Dermis blood vessel endothelial cell (primary cell): Measurements from ENCODE around the gene CASZ1. TPM values are rescaled to one million over a fixed set of nuclear protein-coding genes. Genes with fewer than 3 reads are reported as not detected.

Experiments used
- DNase-seq: peaks from one replicate; pipeline ENCODE4 v3.0.0; 2010
- total RNA-seq: library from RNA; depleted of rRNA; stranded (reverse); fragments of >200 nt; gene quantifications from 2 replicates; pipeline ENCODE4 v1.2.3, GENCODE V29; 2014

CASZ1 gene
- total RNA-seq, 1 donor from 2014 or later = 4.3 TPM

DNA sequence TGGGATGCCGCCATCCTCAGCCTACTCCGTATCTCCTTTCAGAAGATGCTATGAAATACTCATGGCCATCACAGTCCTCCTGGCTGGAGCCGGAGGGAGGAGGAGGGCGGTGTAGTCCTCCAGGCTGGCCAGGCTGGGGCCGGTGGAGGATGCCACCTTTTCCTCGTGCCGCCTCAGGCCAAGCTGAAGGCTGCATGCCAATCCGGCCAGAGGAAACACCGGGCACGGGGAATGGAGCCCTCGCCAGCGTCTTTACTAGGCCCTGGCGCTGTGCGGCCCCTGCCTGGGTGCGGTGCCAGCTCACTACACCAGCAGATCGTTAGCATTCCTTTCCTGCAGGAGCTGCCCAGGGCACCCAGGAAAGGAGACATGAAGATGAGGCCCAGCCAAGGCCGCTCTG is 70.1 kb downstream of the CASZ1 start:
- no peak for DNase-seq

DNA sequence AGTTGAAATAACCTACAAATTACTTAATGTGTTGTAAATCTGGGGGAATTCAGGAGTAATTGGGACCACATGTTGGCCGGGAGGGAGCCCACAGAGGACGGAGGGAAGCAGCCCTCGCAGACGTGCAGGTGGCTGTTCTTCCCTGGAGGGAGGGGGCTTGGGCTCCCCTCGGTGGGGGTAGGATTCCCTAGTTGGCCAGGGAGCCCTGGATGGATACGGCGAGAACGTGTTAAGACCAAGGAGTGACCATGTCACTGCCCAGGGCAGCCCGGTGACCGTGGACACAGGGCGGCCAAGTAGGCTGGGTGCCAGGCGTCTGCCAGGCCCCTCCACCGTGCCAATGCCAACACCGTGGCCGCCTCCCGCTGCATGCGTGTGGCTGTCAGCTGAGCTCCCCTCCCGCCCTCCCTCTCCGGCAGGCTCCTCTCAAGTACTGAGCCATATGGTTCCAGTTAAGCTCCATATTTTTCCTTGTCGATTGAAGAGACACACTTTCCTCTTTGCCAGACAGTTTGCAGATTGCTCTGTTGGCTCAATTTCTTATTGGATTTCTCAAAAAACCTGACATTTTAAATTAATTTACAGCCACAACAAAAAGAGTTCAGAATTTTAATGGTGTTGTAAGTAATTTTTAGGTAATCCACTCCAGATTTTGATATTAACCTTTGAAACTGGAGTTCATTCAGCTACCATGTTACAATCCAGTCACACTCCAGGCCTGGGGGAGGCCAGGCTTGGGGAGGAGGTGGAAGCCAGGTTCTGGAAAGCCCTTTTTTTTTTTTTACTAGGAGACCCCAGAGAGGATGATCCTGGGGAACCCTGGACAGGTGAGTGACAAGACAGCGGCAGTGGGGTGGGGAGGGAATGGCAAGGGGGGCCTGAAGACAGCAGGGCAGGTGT is 71.2 kb downstream of the CASZ1 start:
- no peak for DNase-seq

DNA sequence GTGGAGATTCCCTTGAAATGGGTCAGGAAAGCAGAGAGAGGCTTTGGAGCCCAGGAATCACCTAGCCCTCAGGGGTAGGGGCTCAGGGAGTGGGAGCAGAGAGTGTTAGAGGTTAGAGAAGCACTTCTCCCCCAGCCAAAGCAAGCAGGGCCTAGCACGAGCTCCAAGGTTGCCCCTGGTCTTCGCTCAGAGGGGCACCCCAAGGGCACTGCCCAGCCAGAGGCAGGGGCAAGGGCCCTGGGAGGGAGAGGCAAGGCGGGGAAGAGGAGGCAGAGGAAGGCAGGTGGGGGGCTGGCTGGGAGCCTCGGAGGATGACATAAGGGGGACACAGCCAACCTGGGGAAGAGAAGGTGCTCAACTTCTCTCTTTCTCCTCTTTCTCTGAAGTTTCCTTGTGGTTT is 71.9 kb downstream of the CASZ1 start:
- DNase-seq = no peak

DNA sequence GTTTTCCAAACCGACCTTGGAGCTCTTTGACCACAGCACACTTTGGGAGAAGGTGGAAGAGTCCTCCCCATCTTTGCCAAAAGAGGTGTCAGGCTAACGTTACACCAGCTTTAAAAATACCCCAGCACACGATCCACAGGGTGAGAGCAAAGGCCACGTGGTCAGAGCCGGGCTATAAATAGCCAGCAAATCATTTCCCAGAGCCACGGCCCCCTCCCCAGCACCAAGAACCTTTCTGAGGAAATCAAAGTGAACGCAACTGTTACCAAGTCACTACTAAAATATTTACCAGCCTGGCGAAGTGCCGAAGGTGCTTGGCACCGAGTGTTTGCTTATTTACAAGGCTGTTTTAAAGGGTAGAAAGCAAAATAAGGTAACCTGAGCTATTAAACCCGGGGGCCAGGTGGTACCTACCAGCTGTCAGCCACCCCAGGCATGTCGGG is 72.4 kb downstream of the CASZ1 start:
- DNase-seq = no peak

DNA sequence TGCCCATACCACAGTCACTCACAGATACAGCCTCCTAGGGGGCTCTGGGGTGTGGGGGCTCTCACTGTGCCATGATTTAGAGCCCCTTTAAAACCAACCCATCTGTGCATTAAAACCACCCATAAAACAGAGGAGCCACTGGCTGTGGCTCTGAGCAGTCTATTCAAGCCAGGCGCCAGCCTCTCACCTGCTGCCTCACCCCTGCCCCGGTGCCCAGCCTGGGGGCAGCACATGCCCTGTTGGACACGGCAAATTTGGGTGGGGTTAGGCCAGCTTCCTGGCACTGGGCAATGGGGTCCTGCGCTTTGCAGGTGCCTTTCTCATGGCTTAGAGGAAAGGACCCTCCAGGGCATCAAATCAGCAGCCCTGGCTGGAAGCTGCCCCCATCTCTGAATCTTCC is 73.1 kb downstream of the CASZ1 start:
- DNase-seq = no peak

DNA sequence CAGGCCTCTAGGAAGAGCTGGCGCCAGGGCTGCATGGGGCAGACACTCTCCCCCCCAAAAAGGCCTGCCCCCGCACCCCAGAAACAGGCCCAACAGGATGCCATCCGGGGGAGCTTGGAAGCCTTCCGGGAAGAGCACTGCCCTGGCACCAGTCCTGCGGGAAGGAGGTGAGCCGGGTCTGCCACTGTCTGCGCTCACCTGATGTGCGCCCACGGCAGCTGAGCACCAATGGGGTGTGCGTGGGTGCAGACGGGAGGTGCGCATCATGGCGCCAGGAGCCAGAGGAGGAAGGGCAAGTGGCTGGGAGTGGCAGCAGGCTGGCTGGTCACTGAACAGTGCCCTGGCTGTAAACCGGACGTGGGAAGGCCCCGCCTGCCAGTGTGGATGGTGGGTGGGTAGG is 73.6 kb downstream of the CASZ1 start:
- no peak for DNase-seq

DNA sequence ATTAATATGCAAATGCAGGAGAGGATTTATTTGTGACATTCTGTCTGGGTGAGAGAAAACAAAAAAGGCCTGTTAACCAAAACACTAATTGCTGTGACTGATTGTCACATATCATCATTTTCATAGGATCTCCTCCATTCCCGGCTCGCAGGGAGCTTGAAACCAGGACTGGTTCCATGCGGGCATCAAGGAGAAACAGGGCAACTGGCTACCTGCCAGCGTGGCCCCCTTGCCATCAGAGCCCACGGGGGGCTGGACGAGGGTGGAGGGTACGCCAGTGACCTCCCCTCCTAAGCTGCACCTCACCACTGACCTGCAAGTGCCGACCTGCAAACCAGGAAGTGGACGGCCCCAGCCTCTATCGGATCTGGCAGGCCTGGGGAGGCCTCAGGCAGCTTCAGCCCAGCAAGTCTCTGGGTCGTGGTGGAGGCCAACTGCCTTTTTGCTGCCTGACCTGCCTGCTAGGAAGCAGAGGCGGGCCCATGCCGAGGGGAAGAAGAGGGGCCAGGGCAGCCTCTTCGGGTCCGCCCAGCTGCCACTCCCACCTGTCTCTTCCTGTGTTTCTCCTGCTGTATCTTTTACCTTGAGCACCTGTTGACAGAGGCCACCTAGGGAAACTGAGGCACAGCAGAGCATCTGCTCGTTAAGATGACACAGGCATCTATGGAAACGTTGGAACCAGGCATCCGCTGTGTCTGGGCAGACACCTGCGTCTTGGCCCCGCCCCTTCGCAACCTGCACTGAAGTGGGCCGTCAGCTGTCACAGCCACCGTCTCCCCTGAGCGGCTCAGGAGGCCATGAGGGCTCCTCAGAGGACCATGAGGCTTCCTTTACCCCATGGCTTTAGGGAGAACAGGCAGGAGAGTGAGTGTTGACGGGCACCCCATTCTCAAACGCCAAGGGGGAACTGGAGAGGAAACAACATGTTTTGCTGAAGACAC is 74.8 kb downstream of the CASZ1 start:
- DNase-seq = no peak

DNA sequence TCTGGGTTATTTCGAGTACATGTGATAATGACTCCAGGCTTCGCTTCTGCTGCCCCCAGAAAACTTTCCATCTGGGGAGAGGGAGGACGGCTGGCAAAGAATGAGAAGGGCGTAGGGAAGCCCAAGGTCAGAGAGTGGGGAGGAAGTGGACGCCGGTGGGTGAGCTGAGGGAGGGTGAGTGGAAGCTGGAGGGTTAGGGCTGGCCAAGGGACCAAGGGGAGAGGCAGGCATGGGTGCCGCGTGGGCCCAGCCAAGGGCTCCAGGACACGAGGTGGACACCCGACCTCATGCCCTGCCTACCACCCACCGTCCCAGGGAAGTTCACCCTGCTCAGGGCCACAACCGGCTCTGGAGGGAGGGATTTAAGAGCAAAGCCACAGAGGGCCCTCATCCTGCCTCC is 75.8 kb downstream of the CASZ1 start:
- no peak for DNase-seq

DNA sequence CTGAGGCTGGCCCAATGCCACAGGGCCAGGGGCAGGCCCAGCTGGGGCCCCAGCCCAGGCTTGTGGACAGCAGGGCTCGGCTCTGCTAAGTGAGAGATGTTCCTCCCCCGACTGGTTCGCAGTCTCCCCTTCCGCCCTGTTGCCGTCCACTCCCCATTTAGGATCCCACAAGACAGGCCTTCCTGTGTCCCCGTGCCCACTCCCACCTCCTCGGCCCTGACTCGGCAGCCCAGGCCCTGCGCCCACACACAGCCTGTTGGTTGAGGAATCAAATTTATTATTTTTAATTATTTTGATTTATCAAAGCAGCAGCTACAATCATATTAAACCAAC is 78.4 kb downstream of the CASZ1 start:
- DNase-seq = no peak

DNA sequence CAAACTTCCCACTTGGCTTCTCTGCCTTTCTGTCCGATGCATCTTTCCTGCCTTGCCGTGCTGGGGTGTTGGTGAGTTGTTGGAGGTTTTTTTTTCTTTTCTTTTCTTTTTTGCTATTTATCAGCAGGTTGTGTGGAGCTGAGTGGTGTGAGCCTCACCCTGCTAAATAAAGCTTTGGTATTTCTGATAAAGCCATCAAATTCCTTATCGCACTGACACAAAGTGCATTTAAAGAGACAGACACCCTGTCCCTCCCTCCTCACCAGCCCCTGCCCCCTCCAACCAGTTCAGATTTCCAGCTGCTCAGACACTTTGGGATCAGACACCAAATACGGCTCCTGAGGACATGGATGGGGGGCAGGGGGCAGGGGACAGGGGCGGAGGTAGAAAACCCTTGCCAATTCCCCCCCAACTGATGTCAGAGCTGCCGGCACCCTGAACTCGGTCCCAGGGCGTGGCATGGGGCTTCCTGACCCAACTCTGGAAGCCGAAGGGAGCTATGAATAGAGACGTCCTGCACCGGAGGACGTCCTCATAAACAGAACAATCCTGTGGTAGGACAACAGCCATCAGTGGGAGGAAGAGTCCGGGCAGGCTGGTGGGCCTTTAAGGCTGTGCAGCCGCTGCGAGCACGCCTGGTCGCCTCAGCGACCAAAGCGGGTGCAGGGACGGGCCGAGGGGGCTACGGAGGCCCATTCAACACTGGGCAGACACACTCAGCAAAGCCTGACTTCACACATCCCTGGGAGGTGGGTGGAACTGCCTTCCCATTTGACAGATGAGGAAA is 79.0 kb downstream of the CASZ1 start:
- DNase-seq = no peak

DNA sequence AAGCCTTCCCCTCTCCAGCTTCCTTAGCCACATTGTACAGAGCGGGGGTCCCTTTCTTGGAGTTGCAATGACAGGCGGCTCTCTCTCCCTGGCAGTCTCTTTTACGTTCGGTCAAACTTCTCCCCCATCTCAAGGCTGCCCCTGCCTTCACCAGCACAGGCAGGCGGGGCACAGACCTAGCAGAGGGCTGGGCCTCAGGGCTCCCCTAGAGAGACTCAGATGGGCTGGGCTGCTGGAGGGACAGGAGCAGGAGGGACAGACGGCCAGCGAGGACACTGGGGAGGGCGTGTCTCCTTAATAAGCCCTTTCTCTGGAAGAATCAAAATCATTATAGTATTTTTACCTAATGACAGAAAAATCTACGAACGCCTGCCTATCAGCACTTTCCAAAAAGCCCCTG is 79.6 kb downstream of the CASZ1 start:
- no peak for DNase-seq

DNA sequence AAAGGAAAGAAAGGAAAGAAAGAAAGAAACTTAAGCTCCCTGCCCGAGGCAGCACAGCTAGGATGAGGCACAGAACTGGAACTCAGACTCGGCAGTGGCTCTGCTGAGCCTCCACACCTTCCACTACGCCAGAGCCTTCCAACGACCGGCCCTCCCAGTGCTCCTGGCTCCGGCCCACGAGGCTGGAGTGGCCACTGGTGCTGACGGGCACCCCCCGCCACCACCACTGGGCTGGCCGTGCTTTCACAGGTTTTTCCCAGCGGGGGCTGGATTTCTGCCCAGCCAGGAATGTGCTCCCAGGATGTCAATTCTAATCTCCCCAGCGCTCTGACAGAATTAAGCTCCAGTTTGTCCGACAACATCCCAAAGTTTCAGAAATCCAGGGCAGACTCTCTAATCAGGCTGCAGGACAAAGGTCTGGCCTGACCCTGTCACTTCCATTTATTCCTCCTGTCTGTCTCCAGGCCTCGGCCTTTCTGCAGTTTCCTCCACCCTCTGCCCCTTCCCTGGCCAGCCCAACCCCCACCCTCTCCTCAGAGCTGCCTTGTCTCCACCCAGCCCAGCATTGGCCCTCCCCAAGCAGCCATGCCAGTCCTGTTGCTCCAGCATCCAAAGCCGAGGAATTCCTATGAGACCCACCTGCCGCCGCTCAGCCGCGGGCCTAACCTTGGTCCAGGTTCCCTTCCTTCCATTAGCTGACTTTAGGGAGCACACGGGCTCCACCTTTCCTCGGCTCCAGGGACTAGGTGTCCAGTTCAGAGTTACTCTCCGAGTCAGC is 81.9 kb downstream of the CASZ1 start:
- DNase-seq = no peak

DNA sequence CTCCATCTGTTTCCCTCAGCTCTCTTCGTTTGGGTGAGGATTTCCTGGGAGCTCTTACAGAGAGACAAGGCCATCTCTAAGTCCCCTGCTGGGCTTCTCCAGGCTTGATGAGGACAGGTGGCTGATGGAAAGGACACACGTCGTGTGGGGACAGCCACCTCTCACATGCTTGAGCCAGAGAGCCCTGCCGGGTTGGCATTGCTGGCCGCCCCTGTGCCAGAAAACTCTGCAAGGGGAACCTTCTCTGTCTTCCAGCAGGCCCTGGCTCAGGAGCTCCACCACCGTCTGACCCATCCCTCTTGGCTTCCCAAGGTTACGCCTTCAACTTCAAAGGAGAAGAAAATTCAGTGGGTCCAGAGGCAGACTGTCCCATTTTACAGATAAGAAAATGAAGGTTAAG is 82.8 kb downstream of the CASZ1 start:
- no peak for DNase-seq

DNA sequence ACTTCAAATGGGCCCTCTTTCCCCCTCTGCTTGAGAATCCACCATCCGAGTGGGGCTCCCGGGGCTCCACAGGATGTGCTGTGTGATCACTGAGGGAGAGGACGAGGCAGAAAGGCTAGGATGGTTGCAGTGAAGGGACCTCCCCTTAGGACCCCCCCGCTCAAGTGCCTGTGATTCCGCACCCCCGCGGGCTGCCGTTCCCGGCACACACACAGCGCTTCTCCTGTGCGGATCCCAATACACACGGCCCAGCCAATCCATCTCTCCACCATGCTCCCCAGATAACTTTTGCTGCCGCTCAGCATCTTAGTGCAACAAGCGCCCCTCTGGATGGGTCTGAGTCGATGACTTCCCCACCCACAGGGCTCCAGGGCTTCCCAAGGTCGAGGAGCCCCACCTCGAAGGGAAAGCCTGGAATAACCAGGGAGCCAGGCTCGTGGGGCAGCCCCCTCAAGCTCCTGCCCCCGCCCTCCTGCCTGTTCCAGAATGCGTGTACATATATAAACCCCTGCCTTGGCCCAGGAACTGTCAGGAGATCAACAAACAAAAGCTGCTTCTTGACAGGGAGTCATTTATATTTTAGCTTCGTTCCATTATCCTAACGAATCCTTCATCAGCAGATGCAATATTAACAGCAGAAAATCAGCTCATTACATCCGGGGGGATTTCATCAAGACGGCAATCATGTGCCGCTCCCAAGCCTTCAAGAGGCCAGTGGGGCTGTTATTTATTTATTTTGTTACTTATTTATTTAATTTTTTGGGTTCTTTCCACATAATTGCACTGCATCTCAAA is 83.7 kb downstream of the CASZ1 start:
- no peak for DNase-seq

DNA sequence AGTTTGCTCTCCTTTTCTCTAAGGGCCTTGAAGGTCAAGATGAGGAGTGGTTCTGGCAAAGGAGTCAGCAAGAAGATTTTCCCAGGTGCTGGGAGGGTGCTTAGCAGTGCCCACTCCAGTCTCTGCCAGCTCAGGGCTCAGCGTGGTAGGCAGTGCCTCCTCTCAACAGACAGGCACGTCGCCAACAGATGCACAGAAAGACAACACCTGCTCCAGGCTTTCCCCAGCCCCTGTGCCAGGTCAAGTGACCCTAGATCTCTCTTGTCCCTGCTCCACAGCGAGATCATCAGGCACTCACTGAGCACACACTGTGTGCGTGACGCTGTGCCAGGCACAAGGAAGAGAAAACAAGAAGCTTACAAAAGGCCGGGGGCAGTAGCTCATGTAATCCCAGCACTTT is 86.0 kb downstream of the CASZ1 start:
- DNase-seq = no peak

DNA sequence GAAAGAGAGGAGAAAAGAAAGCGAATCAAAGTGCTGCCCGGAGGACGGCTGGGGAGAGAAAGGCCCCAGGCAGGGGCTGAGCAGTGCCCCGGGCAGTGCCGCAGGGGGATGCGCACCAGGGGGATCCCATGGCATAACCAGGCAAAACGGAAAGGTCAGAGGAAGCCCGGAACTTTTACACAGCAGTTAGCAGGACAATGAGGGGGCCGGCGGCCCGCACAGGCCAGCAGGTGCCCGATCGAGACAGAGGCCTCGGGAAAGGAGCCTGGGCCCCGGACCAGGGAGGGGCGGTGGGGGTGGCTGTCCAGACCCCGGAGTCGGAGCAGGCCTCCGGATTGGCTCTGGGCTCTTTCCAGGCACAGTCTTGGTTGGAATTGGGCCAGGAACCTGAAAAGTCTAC is 86.8 kb downstream of the CASZ1 start:
- no peak for DNase-seq

DNA sequence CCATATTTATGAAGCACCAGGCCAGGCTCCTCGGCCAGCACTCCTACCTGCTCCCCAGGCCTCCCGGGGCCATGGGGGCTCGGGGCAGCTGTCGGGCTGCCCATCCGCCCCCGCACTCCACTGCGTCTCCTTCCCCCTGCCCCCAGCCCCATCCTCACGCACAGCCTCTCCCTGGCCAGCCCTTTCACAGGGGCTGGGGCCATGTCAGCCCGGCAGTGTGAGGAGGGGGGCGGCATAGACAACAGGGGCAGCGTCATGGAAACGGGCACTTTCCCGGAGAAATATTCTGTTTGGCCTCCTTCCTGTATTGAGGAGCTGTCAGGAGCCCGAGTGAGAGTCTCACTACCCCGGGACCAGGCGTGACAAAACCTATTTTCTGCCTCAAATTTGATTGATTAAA is 87.3 kb downstream of the CASZ1 start:
- DNase-seq = no peak

DNA sequence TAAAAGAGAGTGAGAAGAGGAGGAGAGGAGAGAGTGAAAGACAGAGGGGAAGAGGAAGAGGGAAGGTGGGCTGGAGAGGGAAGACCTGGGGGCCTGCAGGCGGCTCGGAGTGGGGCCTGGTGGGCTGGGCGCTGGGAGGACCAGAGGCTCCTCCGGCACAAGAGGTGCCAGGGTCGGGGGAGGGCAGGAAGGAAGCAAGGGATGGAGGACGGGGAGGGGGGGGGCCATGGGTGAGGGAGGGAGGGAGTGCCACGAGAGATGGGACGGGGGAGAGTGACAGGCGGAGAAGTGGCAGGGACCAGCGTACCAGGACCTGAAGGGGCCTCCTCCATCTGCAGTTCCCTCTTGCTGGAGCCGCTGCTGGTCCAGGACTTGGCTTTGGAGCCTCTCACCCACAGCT is 87.7 kb downstream of the CASZ1 start:
- DNase-seq = no peak

DNA sequence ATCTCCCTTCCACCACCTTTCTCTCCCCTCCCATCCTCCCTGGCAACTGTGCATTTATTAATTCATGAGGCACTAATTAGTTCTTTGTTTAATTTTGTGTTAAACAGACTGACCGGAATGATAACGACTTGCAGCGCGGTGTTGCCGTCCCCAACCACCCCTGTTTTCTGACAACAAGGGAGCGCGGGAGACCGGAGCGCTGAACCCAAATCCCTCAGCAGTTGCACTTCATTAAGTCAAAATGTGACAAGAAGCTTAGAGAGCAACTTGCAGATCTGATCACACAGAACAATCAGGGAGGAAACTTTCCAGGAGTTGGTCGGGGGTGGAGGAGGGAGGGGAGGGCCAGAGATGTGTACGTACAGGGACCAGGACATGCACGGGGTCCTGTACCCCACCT is 89.2 kb downstream of the CASZ1 start:
- no peak for DNase-seq

DNA sequence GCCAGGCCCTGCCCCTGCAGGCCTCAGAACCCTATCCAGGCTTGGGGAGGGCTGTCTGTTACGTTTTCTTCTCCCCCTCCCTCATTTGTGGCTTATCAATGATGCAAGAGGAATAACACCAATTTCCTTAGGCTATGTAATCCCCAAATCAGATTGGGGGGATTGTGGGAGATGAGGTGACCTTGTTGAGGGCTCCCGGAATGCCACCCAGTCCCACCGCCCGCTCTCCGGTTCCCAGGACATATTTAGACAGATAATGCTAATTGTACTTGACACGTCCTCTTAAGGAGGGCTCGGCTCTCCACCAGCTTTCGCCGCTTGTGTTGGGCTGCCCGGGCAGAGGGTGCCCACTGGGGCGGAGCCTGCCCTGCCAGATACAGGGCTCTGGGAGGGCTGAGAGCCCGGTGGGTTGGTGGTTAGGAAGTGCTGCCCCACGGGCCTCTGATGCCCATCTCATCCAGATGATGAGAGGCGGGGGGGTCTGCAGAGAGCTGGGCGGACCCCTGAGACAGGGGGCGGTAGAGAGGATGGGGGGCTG is 90.0 kb downstream of the CASZ1 start:
- DNase-seq = no peak

DNA sequence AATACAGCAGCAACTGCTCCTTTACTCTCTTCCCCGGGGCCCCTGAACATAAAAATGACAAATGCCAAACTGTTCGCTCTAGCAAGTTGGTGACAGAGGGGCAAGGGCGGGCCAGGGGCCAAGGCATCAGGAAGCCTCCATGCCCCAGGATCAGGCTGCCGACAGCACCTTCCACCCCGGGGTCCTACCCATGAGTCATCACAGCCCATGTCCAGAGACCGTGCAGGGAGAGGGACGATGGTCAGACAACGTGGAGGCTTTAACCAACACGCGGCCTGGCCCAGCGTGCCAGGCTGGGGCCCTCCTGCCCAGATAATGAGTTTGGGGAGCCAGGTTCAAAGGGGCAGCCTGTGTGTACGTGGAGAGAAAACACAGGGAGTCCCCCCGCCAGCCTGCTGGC is 90.5 kb downstream of the CASZ1 start:
- DNase-seq = no peak
